ENCODE measurements around the gene GTF3C1. TPM values are rescaled to one million over a fixed set of nuclear protein-coding genes. Genes with fewer than 3 reads are reported as not detected.

The GTF3C1 gene, protein sequence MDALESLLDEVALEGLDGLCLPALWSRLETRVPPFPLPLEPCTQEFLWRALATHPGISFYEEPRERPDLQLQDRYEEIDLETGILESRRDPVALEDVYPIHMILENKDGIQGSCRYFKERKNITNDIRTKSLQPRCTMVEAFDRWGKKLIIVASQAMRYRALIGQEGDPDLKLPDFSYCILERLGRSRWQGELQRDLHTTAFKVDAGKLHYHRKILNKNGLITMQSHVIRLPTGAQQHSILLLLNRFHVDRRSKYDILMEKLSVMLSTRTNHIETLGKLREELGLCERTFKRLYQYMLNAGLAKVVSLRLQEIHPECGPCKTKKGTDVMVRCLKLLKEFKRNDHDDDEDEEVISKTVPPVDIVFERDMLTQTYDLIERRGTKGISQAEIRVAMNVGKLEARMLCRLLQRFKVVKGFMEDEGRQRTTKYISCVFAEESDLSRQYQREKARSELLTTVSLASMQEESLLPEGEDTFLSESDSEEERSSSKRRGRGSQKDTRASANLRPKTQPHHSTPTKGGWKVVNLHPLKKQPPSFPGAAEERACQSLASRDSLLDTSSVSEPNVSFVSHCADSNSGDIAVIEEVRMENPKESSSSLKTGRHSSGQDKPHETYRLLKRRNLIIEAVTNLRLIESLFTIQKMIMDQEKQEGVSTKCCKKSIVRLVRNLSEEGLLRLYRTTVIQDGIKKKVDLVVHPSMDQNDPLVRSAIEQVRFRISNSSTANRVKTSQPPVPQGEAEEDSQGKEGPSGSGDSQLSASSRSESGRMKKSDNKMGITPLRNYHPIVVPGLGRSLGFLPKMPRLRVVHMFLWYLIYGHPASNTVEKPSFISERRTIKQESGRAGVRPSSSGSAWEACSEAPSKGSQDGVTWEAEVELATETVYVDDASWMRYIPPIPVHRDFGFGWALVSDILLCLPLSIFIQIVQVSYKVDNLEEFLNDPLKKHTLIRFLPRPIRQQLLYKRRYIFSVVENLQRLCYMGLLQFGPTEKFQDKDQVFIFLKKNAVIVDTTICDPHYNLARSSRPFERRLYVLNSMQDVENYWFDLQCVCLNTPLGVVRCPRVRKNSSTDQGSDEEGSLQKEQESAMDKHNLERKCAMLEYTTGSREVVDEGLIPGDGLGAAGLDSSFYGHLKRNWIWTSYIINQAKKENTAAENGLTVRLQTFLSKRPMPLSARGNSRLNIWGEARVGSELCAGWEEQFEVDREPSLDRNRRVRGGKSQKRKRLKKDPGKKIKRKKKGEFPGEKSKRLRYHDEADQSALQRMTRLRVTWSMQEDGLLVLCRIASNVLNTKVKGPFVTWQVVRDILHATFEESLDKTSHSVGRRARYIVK (N-terminal part only)
- 100 to 1,000 TPM; 118 to 257 (median 156) TPM for total RNA-seq

DNA sequence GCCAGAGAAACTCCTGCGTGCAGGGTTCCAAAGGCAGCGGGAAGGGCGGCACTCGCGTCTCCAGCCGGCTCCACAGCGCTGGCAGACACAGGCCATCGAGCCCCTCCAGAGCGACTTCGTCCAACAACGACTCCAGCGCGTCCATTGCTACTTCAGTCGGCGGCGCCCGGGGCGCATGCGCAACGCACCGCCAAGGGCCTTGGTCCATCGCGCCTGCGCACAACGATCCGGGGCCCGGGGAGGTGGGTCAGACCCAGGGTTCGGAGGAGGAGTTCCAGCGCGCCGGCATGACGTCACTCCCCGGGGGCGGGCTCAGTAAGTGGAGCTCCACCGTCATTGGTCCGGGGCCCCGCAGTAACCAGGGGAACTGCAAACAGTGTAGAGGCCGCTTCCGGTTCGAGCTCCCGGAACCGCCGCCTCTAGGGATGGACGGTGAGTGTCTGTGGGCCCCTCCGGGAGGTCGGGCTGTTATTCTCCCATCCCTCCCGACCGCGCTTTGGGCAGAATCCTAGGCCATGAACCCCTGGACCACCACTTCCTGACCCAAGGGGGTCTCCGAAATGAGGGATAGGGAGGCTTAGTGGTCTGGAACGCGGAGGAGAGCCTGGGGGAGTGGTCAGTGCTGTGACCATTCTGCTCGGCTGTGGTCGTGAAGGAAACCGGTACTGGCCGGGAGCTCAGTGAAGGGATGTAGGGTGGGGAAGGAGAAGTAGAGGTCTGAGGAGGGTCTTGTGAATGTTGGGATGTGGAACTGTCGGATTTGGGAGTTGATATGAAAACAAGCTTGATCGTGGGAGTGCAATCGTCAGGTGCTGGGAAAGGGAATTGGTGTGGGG is at the start of gene GTF3C1, which contains the start of gene KATNIP:
GTF3C1 (minus strand) TSS at position 168 of the 836 bp plus-strand sequence; CDS start at position 145, 23 bp downstream.
KATNIP (plus strand) TSS at position 399 of the 836 bp plus-strand sequence; CDS start at position 426, 27 bp downstream.
- 0 to 1% methylated on average over 36 to 47 of the region's 59 CpGs for WGBS, 2 donors
- intact Hi-C loops (cut with DNase I; ENCODE audit: low total_unique reads) = loop anchor here (2.0 kb wide), 1 partner anchor 69 kb away; no protein-coding TSS in a partner anchor
- H3K4me3 ChIP-seq (ENCODE audit: low read depth, poor library complexity, severe bottlenecking) = peak within 1 kb of the TSS; percentile 92
- TF ChIP-seq, protein P1, sequence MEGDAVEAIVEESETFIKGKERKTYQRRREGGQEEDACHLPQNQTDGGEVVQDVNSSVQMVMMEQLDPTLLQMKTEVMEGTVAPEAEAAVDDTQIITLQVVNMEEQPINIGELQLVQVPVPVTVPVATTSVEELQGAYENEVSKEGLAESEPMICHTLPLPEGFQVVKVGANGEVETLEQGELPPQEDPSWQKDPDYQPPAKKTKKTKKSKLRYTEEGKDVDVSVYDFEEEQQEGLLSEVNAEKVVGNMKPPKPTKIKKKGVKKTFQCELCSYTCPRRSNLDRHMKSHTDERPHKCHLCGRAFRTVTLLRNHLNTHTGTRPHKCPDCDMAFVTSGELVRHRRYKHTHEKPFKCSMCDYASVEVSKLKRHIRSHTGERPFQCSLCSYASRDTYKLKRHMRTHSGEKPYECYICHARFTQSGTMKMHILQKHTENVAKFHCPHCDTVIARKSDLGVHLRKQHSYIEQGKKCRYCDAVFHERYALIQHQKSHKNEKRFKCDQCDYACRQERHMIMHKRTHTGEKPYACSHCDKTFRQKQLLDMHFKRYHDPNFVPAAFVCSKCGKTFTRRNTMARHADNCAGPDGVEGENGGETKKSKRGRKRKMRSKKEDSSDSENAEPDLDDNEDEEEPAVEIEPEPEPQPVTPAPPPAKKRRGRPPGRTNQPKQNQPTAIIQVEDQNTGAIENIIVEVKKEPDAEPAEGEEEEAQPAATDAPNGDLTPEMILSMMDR (IDR thresholded peaks at IDR 0.05) = no peak
- no peak for TF ChIP-seq POLR2A (IDR thresholded peaks at IDR 0.05)
- DNase-seq (ENCODE audit: low spot score in 2 of 2) = peak; percentile 100

DNA sequence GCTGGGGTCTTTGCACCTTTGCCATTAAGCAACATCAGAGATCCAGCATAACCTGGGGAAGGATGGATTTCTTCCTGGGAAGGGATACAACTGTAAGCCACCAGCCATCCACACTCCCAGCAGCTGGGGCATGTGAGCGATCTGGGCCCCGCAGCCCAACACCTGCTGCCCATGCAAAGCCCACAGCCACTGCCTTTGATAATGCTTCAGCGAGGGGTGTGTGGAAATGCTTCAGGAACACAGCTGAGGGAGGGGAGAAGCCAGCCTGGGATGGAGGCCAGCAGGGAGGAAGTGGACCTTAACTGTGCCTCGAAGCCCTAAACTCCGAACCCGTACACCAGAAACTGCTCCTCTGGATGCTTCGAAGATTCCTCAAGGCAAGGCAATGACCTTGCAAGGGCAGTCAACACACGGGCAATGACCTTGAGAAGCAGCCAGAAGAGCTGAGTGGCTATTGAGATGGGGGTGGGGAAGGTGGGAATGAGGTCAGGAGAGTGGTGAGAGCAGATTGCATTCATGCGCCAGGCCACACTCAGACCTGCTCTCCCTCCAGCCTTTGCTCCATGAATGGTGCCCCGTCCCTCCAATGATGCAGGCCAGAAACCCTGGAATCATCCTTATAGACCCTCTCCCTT is 49.3 kb upstream of the GTF3C1 start:
- H3K4me3 ChIP-seq (ENCODE audit: low read depth, poor library complexity, severe bottlenecking) = no peak overlapping the region
- 92 to 97% methylated on average over 7 to 9 of the region's 10 CpGs for WGBS, 2 donors
- intact Hi-C loops (cut with DNase I; ENCODE audit: low total_unique reads) = no loop called here
- no peak for TF ChIP-seq POLR2A (IDR thresholded peaks at IDR 0.05)
- TF ChIP-seq, protein P1 (IDR thresholded peaks at IDR 0.05) = no peak
- DNase-seq (ENCODE audit: low spot score in 2 of 2) = no peak

DNA sequence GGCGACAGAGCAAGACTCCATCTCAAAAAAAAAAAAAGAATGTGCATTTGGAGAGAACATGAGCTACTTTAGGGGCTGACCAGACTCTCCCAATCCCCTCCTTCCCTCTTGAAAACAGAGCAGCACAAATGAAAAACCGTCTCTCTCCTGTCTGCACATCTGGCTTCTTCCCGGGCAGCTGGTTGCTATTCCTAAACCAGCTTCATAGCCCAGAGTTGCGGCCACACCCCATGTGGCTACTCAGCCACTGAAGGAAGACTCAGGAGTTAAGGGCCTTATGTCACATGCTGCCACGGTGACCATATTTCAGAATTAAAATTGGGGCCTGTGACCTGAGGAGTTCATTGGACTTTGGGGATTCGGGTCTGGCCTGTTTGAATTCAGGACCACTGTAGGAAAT is 48.5 kb upstream of the GTF3C1 start:
- intact Hi-C loops (cut with DNase I; ENCODE audit: low total_unique reads) = no loop called here
- H3K4me3 ChIP-seq (ENCODE audit: low read depth, poor library complexity, severe bottlenecking) = no peak overlapping the region
- no peak for DNase-seq (ENCODE audit: low spot score in 2 of 2)
- WGBS, 2 donors = 68 to 79% methylated on average over 6 of the region's 6 CpGs
- TF ChIP-seq, protein P1 (IDR thresholded peaks at IDR 0.05) = no peak
- TF ChIP-seq POLR2A (IDR thresholded peaks at IDR 0.05) = no peak

DNA sequence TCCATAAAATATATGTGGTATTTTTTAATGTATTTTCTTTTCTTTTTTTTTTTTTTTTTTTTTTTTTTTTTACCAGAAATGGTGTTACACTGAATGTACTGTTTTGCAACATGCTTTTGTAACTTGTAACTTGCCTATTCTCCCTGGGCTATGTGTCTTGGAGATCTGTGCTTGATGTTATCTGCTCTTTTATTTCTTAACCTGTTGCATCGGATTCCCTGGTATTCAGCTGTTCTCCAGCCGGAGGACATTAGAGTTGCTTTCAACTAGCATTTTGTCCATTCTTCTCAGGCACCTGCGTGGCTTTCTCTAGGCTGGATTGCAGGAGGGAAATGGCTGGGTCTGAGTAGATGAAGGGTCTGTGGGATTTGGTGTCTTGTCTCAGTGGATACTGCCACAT is 47.6 kb upstream of the GTF3C1 start:
- no peak for DNase-seq (ENCODE audit: low spot score in 2 of 2)
- intact Hi-C loops (cut with DNase I; ENCODE audit: low total_unique reads) = no loop called here
- H3K4me3 ChIP-seq (ENCODE audit: low read depth, poor library complexity, severe bottlenecking) = no peak overlapping the region
- TF ChIP-seq, protein P1 (IDR thresholded peaks at IDR 0.05) = no peak
- no peak for TF ChIP-seq POLR2A (IDR thresholded peaks at IDR 0.05)
- WGBS, 2 donors = 65 to 73% methylated on average over 3 of the region's 3 CpGs
